ENCODE results near the gene MINDY4B. TPM values are rescaled to one million over a fixed set of nuclear protein-coding genes. Genes with fewer than 3 reads are reported as not detected.

MINDY4B gene
- total and polyA plus RNA-seq, 2 of the 4 experiments (the other 2 are of a cell fraction), result not detected

- Histone ChIP-seq H2AFZ (replicated peaks; ENCODE audit: low read length, poor library complexity) (no peak overlapping the region), H3K27ac (ENCODE audit: insufficient read depth, low read length) (no peak overlapping the region), H3K14ac (replicated peaks; ENCODE audit: low read depth, low read length) (no peak overlapping the region), H3K36me3 (ENCODE audit: control insufficient read depth, insufficient read depth, low read length) (no peaks in the 10 kb centered on the region), H4K8ac (ENCODE audit: low read depth in 2 of 2, low read length in 2 of 2) (no peak overlapping the region), H3K79me1 (ENCODE audit: low read depth in 1 of 2, low read length in 2 of 2) (no peaks in the 10 kb centered on the region), H2AK5ac (ENCODE audit: low read depth, low read length) (no peak overlapping the region), H2BK5ac (ENCODE audit: low read depth, low read length, poor library complexity, severe bottlenecking) (no peak overlapping the region), H2BK120ac (ENCODE audit: low read depth, low read length) (no peak overlapping the region), H3K18ac (ENCODE audit: low read depth, low read length) (no peak overlapping the region), H3K9ac (ENCODE audit: low read depth, low read length) (no peak overlapping the region), H2BK15ac (ENCODE audit: low read depth, low read length) (no peak overlapping the region), H3K4ac (ENCODE audit: low read depth, low read length) (no peak overlapping the region), H3K9me3 (ENCODE audit: control insufficient read depth, insufficient read depth, low read length) (no peaks in the 10 kb centered on the region), H3K4me1 (ENCODE audit: control insufficient read depth, insufficient read depth, low read length) (no peaks in the 10 kb centered on the region), H3K9me1 (ENCODE audit: insufficient read depth, low read length) (no peaks in the 10 kb centered on the region), H3K56ac (ENCODE audit: extremely low read depth, insufficient read depth, low read length) (no peak overlapping the region), H4K91ac (ENCODE audit: insufficient read depth, low read depth, low read length) (no peak overlapping the region), H4K20me1 (ENCODE audit: insufficient read depth, low read length) (no peaks in the 10 kb centered on the region), H3K23ac (ENCODE audit: low read depth, low read length) (no peak overlapping the region), H4K5ac (ENCODE audit: low read depth, low read length) (no peak overlapping the region), H2BK20ac (ENCODE audit: low read depth, low read length) (no peak overlapping the region), H3K27me3 (ENCODE audit: control insufficient read depth, insufficient read depth, low read length) (peaks cover 22% of the 10 kb centered on the region), H3K4me2 (ENCODE audit: low read depth, low read length) (no peak overlapping the region), H3K4me3 (ENCODE audit: insufficient read depth, low read depth, low read length) (no peak overlapping the region), H2AK9ac (replicated peaks; ENCODE audit: low read depth, low read length, poor library complexity) (no peak overlapping the region)
- BruUV-seq (replicated peaks), result no TSS peak
- intact Hi-C loops (cut with micrococcal nuclease), result no loop called here
- DNase-seq, result no peak
- in situ Hi-C loops (cut with MboI; ENCODE audit: low sequenced_read_pairs), result no loop called here
- POLR2A ChIA-PET (ENCODE audit: unreplicated experiment), result no interaction called here
- TF ChIP-seq POLR2A (IDR thresholded peaks at IDR 0.05; ENCODE audit: low read depth, low read length) (no peak), MXI1 (IDR thresholded peaks at IDR 0.05; ENCODE audit: borderline replicate concordance, low read depth, low read length) (no peak), BHLHE40 (IDR thresholded peaks at IDR 0.05; ENCODE audit: low read depth, low read length) (no peak), CHD1 (IDR thresholded peaks at IDR 0.05; ENCODE audit: low read depth, low read length) (no peak), CTCF (conservative IDR thresholded peaks at IDR 0.05; ENCODE audit: low read depth, low read length) (no peak), USF2 (IDR thresholded peaks at IDR 0.05; ENCODE audit: low read depth, low read length) (no peak), RFX5 (IDR thresholded peaks at IDR 0.05; ENCODE audit: low read depth, low read length) (no peak), CEBPB (IDR thresholded peaks at IDR 0.05; ENCODE audit: low read depth, low read length) (no peak), MAFK (IDR thresholded peaks at IDR 0.05; ENCODE audit: low read depth, low read length) (no peak)
- ATAC-seq (ENCODE audit: low read depth), result no peak
- no CpG with 5 or more reads among the region's 3 CpGs for WGBS, 2 experiments (ENCODE audit: extremely low coverage in 2 of 2, insufficient read length in 1 of 2)
- dilution Hi-C loops (cut with HindIII; ENCODE audit: low sequenced_read_pairs, unreplicated experiment), result no loop called here
- CTCF ChIA-PET, result interaction anchor here (0.6 kb wide), 1 partner anchor 236 kb away, joined by 5 read pairs; no protein-coding TSS in a partner anchor
Observed at GRCh38 chr3:150897592-150897991, 7.6 kb downstream of the MINDY4B start.
